NCI-H226 (cell line): ENCODE results near the gene ARHGEF39.

Experiments
- DNase-seq: peaks from one replicate; pipeline ENCODE4 v3.0.0-alpha.2; 2015

The ARHGEF39 gene

GRCh38 chr9:35673132-35674024 is 8.4 kb upstream of the ARHGEF39 start, which contains the start of gene CA9:
Gene CA9 (plus strand): TSS chr9:35673928. CDS start chr9:35673960, 32 bp downstream.
- peak; percentile 56 for DNase-seq

GRCh38 chr9:35669331-35670145 is 4.5 kb upstream of the ARHGEF39 start:
- DNase-seq: peak; percentile 52

GRCh38 chr9:35667939-35668338 is 2.9 kb upstream of the ARHGEF39 start:
- DNase-seq: no peak

- no peak for DNase-seq
Measured at GRCh38 chr9:35666549-35666948, 1.6 kb upstream of the ARHGEF39 start.

GRCh38 chr9:35666045-35666444 is 1.1 kb upstream of the ARHGEF39 start:
- peak; percentile 47 for DNase-seq

- no peak for DNase-seq
Measured at GRCh38 chr9:35665471-35665818, 450 bp upstream of the ARHGEF39 start.

- DNase-seq: no peak
Measured at GRCh38 chr9:35662437-35662836, 2.6 kb downstream of the ARHGEF39 start.

GRCh38 chr9:35661756-35662350 is 3.1 kb downstream of the ARHGEF39 start:
- DNase-seq: no peak

GRCh38 chr9:35660966-35661415 is 4.0 kb downstream of the ARHGEF39 start:
- DNase-seq: no peak

- DNase-seq: no peak
Measured at GRCh38 chr9:35659340-35659739, 5.7 kb downstream of the ARHGEF39 start.

- no peak for DNase-seq
Measured at GRCh38 chr9:35658968-35659220, 6.1 kb downstream of the ARHGEF39 start.

GRCh38 chr9:35658137-35658967 is 6.6 kb downstream of the ARHGEF39 start, which contains the start of gene CCDC107:
Gene CCDC107 (plus strand): TSS chr9:35658292. CDS start chr9:35658380, 88 bp downstream.
- peak; percentile 30 for DNase-seq

GRCh38 chr9:35657546-35658136 is 7.4 kb downstream of the ARHGEF39 start, which contains the start of gene RMRP:
Gene RMRP (minus strand): TSS chr9:35658019.
- peak; percentile 95 for DNase-seq

- DNase-seq: no peak
Measured at GRCh38 chr9:35656831-35657545, 8.0 kb downstream of the ARHGEF39 start.

GRCh38 chr9:35656348-35656747 is 8.6 kb downstream of the ARHGEF39 start:
- no peak for DNase-seq

- DNase-seq: no peak
Measured at GRCh38 chr9:35653611-35654010, 11.4 kb downstream of the ARHGEF39 start.

GRCh38 chr9:35652829-35653209 is 12.2 kb downstream of the ARHGEF39 start:
- no peak for DNase-seq

- peak; percentile 20 for DNase-seq
Measured at GRCh38 chr9:35651956-35652828, 12.8 kb downstream of the ARHGEF39 start.

GRCh38 chr9:35650341-35651158 is 14.4 kb downstream of the ARHGEF39 start, which contains the start of gene SIT1:
Gene SIT1 (minus strand): TSS chr9:35650931. CDS start chr9:35650853, 78 bp downstream.
- no peak for DNase-seq
